ENCODE measurements around the gene AP1S1. TPM values are rescaled to one million over a fixed set of nuclear protein-coding genes. Genes with fewer than 3 reads are reported as not detected.
A peak's percentile ranks its signal among the peaks of the same experiment; 100 is the strongest.

The AP1S1 gene
- total and polyA plus RNA-seq, 2 donors (not counting 1 experiment from before 2014, with no cell fraction given), result 10.3 to 16.3 TPM

DNA sequence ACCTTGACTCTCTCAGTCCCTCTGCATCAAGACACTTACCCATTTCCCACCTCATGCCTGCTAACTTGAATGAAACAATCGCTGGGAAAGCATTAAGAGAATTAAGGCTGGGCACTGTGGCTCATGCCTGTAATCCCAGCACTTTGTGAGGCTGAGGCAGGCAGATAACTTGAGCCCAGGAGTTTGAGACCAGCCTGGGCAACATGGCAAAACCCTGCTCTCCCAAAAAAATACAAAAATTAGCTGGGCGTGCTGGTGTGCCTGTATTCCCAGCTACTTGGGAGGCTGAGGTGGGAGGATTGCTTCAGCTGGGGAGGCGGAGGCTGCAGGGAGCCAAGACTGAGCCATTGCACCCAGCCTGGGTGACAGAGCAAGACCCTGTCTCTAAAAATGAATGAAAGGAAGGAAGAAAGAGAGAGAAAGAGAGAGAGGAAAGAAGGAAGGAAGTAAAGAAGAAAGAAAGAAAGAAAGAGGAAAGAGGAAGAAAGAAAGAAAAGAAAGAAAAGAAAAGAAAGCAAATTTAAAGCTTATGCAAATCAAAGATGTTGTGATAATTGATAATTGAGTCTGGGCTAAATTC is 26.7 kb upstream of the AP1S1 start:
- intact Hi-C loops (cut with micrococcal nuclease), result loop anchor here (5.0 kb wide), 1 partner anchor 50 kb away; no protein-coding TSS in a partner anchor
- H3K9ac ChIP-seq (ENCODE audit: low read length), result no peak overlapping the region
- H3K4me2 ChIP-seq (replicated peaks; ENCODE audit: low read depth, low read length, poor library complexity, severe bottlenecking), result no peak overlapping the region
- H3K4me3 ChIP-seq (ENCODE audit: control extremely low read depth in 1 of 5, extremely low read depth in 1 of 5, insufficient read depth in 1 of 5, low read depth in 2 of 5, low read length in 4 of 5), result no peak overlapping the region
- no peaks in the 10 kb centered on the region for H3K36me3 ChIP-seq (replicated peaks in 1 of 2; ENCODE audit: control extremely low read depth in 1 of 2, control insufficient read depth in 1 of 2, extremely low read depth in 1 of 2, insufficient read depth in 2 of 2, low read length in 1 of 2)
- no peak overlapping the region for H3K27ac ChIP-seq (ENCODE audit: low read length in 2 of 2)
- ChIA-PET POLR2A (no interaction called here), CTCF (interaction anchor here (1.6 to 3.3 kb wide), 2 partner anchors 9 to 16 kb away, joined by 3 to 28 read pairs; no protein-coding TSS in a partner anchor)
- WGBS (ENCODE audit: insufficient coverage), result 76% methylated on average over 2 of the region's 3 CpGs
- Mint-ChIP-seq H3K4me3 (peak overlapping the region; percentile 82), H3K27me3 (peaks cover 40% of the 10 kb centered on the region), H3K4me1 (peaks cover 39% of the 10 kb centered on the region), H3K27ac (peak overlapping the region; percentile 74), H3K9me3 (ENCODE audit: insufficient read depth) (no peaks in the 10 kb centered on the region)
- H2AFZ ChIP-seq (ENCODE audit: insufficient read depth, low read depth, low read length, poor library complexity, severe bottlenecking), result no peak overlapping the region
- peaks cover 16 to 17% of the 10 kb centered on the region in 2 donors for H3K4me1 ChIP-seq (ENCODE audit: control insufficient read depth in 2 of 2, insufficient read depth in 2 of 2, low read length in 2 of 2)
- peaks cover 0 to 22% (median 7%) of the 10 kb centered on the region in 4 experiments for H3K27me3 ChIP-seq (replicated peaks in 1 of 4; ENCODE audit: control extremely low read depth in 1 of 4, control insufficient read depth in 3 of 4, insufficient read depth in 4 of 4, low read length in 3 of 4)
- ATAC-seq (ENCODE audit: low read depth), result no peak
- TF ChIP-seq EZH2 (IDR thresholded peaks at IDR 0.05; ENCODE audit: borderline replicate concordance, insufficient read depth, low read depth, low read length, poor library complexity, severe bottlenecking), result no peak
- TF ChIP-seq, protein P1, sequence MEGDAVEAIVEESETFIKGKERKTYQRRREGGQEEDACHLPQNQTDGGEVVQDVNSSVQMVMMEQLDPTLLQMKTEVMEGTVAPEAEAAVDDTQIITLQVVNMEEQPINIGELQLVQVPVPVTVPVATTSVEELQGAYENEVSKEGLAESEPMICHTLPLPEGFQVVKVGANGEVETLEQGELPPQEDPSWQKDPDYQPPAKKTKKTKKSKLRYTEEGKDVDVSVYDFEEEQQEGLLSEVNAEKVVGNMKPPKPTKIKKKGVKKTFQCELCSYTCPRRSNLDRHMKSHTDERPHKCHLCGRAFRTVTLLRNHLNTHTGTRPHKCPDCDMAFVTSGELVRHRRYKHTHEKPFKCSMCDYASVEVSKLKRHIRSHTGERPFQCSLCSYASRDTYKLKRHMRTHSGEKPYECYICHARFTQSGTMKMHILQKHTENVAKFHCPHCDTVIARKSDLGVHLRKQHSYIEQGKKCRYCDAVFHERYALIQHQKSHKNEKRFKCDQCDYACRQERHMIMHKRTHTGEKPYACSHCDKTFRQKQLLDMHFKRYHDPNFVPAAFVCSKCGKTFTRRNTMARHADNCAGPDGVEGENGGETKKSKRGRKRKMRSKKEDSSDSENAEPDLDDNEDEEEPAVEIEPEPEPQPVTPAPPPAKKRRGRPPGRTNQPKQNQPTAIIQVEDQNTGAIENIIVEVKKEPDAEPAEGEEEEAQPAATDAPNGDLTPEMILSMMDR (IDR thresholded peaks at IDR 0.05), result no peak
- no peak for DNase-seq
- H3K79me2 ChIP-seq (ENCODE audit: control insufficient read depth, insufficient read depth, low read length), result no peaks in the 10 kb centered on the region
- no peaks in the 10 kb centered on the region for H4K20me1 ChIP-seq (ENCODE audit: control insufficient read depth, insufficient read depth, low read length, poor library complexity, severe bottlenecking)
- H3K9me3 ChIP-seq (ENCODE audit: control extremely low read depth in 1 of 3, control insufficient read depth in 2 of 3, insufficient read depth in 1 of 3, low read length in 2 of 3), result peaks cover 0 to 7% (median 0%) of the 10 kb centered on the region in 3 donors
